Neural crest cell (in vitro differentiated cells): ENCODE measurements around the gene C10orf120. TPM values are rescaled to one million over a fixed set of nuclear protein-coding genes. Genes with fewer than 3 reads are reported as not detected.

Source experiments
- DNase-seq: peaks from one replicate; pipeline ENCODE4 v3.0.0; 2021; ENCODE audit warnings: low read depth, mixed read lengths, low spot score
- H3K27ac Mint-ChIP-seq: one replicate; pipeline ENCODE4 v1.8.0; 2021; ENCODE audit warnings: mild to moderate bottlenecking, mixed read lengths; ENCODE audit not compliant: unreplicated experiment
- H3K27me3 Mint-ChIP-seq: 2 replicates; pipeline ENCODE4 v1.8.0; 2021; ENCODE audit warnings: low read depth, mild to moderate bottlenecking, mixed read lengths
- H3K36me3 Mint-ChIP-seq: 2 replicates; pipeline ENCODE4 v1.8.0; 2021; ENCODE audit warnings: low read depth, mild to moderate bottlenecking, mixed read lengths
- H3K4me1 Mint-ChIP-seq: 2 replicates; pipeline ENCODE4 v1.8.0; 2021; ENCODE audit warnings: mixed read lengths
- H3K4me3 Mint-ChIP-seq: one replicate; pipeline ENCODE4 v1.8.0; 2021; ENCODE audit warnings: mild to moderate bottlenecking, mixed read lengths
- H3K9me3 Mint-ChIP-seq: 2 replicates; pipeline ENCODE4 v1.8.0; 2021; ENCODE audit warnings: mixed read lengths
- CTCF ChIP-seq: fragments of 200-600 bp; sonication (generic); conservative IDR thresholded peaks from 2 replicates; pipeline ENCODE4 v1.5.0; 2021; ENCODE audit warnings: antibody characterized with exemption, mild to moderate bottlenecking
- total RNA-seq: library from RNA; stranded (reverse); gene quantifications from 2 replicates; pipeline ENCODE4 v1.2.1, GENCODE V29; 2021

C10orf120 gene
- total RNA-seq, 1 donor from 2014 or later = not detected

DNA sequence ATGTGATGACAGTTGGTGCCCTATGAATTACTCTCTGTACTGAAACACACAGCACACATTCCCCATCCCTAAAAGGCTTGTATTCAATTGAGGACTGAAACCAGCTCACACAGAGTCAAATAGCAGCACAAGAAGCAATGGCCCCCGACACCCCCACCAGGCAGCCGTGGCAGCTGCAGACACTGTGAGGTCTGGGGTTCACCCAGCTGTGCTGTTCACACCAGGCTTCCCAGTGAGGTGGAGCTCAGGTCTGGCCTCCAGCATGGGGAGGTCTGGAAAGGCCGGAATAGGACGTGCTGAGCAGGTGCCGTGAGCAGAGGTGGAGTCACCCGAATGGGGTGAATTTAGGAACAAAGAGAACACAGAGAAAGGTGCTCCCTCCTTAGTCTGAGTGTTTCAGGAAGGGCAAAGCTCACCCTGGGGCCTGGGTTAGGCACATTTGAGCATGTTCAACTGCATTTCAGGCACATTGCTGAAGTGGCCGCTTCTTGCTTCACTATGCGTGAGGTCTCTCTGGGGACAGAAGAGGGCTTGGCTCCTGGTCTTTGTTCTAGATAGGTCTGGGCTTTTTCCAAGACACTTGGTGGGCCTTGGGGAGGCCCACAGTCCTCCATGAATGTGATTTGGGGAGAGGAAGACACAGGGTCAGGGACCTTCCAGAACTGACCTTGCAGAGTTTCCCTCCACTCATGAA is 41.1 kb downstream of the C10orf120 start:
- Mint-ChIP-seq H3K4me1 (no peaks in the 10 kb centered on the region), H3K27ac (no peak overlapping the region), H3K27me3 (peaks cover 29% of the 10 kb centered on the region), H3K9me3 (no peaks in the 10 kb centered on the region), H3K36me3 (no peaks in the 10 kb centered on the region), H3K4me3 (no peak overlapping the region)
- no peak for DNase-seq
- no peak for TF ChIP-seq CTCF

DNA sequence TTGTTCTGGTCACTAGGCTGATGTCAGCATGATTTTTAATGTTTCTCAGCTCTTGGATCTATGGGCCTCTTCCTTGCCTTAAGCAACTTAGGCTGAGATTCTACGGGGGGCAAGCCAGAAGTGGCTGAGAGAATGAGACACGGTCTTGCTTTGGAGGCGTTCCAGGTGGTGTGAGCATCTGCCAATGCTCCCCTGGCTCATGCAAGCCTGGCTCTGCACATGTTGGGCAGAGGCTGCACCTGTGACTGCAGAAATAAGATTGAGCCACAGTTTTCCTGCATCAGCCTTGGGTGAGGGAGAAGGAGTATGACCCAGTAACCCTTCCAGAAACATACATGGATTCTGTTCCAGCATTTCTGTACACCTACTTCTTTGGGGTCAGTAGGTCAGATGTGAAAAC is 41.9 kb downstream of the C10orf120 start:
- TF ChIP-seq CTCF = no peak
- DNase-seq = no peak
- no peak overlapping the region for H3K27ac Mint-ChIP-seq
- H3K9me3 Mint-ChIP-seq = no peaks in the 10 kb centered on the region
- no peaks in the 10 kb centered on the region for H3K36me3 Mint-ChIP-seq
- H3K27me3 Mint-ChIP-seq = peaks cover 37% of the 10 kb centered on the region
- H3K4me1 Mint-ChIP-seq = no peaks in the 10 kb centered on the region
- no peak overlapping the region for H3K4me3 Mint-ChIP-seq

DNA sequence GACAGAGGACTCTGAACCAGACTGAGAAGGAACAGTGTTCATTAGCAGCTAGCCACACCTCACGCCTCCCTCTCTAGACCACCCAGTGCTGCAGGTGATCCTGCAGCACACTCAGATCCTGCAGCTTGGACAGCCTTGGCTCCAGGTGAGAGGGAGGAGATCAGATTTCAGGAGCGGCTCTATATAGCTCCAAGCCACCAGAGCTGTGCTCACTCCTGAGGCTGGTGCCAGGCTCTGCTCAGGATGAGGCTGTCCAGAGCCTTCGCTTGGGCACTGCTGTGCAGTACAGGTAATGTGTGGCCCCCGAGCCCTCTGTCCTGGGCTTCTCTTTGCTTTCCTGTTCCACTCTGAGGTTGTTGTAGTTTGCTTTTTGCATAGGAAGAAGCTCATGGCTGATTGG is 42.4 kb downstream of the C10orf120 start:
- DNase-seq = no peak
- no peaks in the 10 kb centered on the region for H3K4me1 Mint-ChIP-seq
- H3K36me3 Mint-ChIP-seq = no peaks in the 10 kb centered on the region
- no peak for TF ChIP-seq CTCF
- H3K4me3 Mint-ChIP-seq = no peak overlapping the region
- H3K9me3 Mint-ChIP-seq = no peaks in the 10 kb centered on the region
- peaks cover 40% of the 10 kb centered on the region for H3K27me3 Mint-ChIP-seq
- no peak overlapping the region for H3K27ac Mint-ChIP-seq

DNA sequence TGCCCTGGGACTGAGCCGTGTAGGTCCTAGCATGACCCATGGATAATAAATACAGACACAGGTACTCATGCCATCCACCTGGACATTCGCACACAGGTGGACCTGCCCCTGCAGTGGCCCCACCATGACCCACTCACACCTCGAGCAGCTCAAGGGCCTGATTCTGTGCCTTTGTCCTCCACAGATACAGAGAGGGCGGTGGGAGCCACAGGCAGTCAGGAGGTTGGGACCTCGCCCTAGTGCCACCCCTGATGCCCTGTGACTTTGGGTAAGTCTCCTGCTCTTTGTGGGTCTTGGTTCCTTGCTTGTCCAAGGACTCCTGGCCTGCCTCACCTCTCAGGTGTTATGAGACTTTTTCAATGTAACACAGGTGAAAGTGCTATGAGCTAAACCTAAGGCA is 42.9 kb downstream of the C10orf120 start:
- DNase-seq = no peak
- H3K4me3 Mint-ChIP-seq = no peak overlapping the region
- no peak overlapping the region for H3K27ac Mint-ChIP-seq
- H3K9me3 Mint-ChIP-seq = no peaks in the 10 kb centered on the region
- TF ChIP-seq CTCF = no peak
- H3K4me1 Mint-ChIP-seq = no peaks in the 10 kb centered on the region
- no peaks in the 10 kb centered on the region for H3K36me3 Mint-ChIP-seq
- peaks cover 44% of the 10 kb centered on the region for H3K27me3 Mint-ChIP-seq

- Mint-ChIP-seq H3K27me3 (peaks cover 48% of the 10 kb centered on the region), H3K4me3 (no peak overlapping the region), H3K36me3 (no peaks in the 10 kb centered on the region), H3K4me1 (no peaks in the 10 kb centered on the region), H3K27ac (no peak overlapping the region), H3K9me3 (no peaks in the 10 kb centered on the region)
- no peak for DNase-seq
- no peak for TF ChIP-seq CTCF
Observed at GRCh38 chr10:122656308-122656705, 43.3 kb downstream of the C10orf120 start.
